HPDE6-E6E7 (cell line): ENCODE data around the gene PACRG.
A peak's percentile ranks its signal among the peaks of the same experiment; 100 is the strongest.

Experiments used
- DNase-seq: peaks from one replicate; pipeline ENCODE4 v3.0.0; 2011; ENCODE audit warnings: missing footprints; ENCODE audit errors: extremely low spot score

The PACRG gene

GRCh38 chr6:162778603-162779002 is 50.8 kb downstream of the PACRG start:
- DNase-seq: no peak

DNA sequence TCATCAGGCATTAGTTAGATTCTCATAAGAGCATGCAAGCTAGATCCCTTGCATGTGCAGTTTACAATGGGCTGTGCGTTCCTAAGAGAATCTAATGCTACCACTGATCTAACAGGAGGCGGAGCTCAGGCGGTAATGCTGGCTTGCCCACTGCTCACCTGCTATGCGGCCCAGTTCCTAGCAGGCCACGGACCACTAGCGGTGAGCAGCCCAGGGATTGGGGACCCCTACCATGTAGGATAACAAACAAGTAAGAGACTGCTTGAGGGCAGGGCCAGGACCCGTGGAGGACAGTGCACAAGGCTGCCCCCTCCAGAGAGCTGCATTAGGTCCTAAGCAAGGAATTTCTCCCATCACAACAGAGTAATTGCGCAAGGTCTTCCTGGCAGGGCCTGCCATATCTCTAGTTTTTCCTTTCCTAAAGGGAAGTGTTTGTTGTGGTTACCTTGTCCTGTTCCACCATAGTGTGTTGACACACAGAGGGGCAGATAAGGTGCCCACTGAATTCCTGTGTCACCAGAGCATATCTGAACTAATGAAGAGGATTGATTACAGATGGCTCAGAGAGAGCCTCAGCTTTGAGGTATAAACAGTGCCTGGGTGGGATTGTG is 58.0 kb downstream of the PACRG start:
- DNase-seq: no peak

DNA sequence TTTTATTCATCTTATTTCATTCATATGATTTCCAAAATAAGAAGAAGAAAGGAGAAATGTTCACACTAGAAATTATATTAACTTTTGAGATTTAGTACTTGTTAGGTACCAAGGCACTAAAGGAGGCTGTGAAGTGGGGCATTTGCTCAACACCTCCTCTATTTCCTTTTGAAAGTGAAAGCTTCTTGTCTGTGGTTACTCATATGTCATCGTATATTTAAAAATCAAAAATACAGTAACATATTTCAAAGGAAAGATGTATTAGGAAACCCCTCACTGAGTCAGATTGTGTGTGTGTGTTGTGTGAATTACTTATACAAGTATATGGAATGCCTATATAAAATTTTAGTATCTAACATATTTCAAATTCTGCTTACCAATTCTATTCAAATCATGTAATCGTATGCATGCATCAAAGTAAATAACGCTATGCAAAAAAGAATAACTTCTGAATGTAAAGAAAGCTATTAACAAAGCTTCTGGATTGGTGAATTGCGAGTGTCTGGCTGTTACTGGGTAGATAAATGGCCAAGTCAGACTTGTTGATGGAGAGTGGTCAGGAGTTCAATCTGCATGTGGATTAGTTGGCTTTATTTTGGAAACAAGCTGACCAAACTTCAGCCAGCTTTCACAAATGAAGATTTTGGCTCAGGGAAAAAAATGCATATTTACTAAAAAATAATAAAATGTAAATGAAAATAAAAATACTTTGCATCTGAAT is 70.9 kb downstream of the PACRG start:
- no peak for DNase-seq

DNA sequence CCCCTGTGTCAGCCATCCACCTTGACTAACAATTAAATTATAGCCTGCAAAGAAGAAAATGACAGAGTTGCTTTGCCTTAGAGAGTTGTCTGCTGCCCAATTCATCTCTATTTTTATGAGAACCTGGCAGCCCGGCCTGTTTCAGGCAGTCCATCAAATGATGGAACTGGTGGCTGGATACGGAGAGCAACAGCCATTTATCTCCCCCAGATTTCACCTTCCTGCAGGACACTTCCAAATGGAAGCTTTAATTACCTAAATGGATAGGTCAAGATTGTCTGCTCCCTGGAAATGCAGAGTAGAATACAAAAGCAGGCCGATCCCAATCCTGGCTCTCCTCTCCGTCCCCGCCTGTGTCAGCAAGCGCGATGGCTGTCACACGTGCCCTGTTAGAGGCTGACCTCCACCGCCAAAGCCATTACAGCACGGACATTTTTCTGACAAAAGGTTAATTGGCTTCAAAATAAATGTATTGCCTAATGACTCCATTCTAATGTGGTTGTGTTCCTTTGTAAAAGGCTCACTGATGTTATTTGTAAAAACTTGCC is 86.7 kb downstream of the PACRG start:
- DNase-seq: no peak

DNA sequence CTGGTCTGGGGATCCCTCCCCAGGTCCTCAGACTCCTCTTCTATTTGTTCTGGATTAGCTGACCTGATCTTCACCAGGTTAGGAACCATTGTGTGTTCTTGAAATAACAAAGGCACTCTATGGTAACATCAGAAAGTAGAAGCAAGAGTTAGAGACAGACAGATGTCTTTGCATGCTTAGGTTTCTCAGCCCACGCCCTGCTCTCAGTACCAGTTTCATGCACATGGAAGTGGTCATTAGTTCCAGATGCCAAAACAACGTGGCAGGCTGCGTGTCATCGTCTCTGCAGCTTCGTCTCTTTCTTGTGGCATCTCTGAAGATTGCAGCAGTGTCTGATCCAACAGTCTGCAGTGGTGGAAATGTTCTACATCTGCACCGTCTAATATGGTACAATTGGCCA is 89.4 kb downstream of the PACRG start:
- DNase-seq: no peak

GRCh38 chr6:162819284-162819683 is 91.5 kb downstream of the PACRG start:
- DNase-seq: no peak

- DNase-seq: no peak
Observed at GRCh38 chr6:162821102-162821501, 93.3 kb downstream of the PACRG start.

DNA sequence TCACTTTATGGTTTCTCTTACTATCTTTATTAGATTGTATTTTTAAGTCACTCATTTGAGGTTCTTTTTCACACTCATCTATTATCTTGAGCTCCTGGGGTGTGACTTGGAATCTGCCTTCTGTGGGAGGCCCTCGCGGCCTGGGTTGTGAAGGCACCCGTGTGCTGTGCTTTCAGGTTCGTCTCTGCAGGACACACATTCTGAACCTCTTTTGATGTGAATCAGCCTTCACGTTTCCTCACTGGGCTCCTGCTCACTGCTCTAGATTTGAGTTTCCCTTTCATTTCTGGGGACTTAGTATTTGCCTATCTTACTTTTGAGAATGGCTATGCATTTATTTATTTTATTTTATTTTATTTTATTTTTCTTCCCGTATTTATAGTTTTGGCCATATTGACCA is 97.8 kb downstream of the PACRG start:
- DNase-seq: no peak

DNA sequence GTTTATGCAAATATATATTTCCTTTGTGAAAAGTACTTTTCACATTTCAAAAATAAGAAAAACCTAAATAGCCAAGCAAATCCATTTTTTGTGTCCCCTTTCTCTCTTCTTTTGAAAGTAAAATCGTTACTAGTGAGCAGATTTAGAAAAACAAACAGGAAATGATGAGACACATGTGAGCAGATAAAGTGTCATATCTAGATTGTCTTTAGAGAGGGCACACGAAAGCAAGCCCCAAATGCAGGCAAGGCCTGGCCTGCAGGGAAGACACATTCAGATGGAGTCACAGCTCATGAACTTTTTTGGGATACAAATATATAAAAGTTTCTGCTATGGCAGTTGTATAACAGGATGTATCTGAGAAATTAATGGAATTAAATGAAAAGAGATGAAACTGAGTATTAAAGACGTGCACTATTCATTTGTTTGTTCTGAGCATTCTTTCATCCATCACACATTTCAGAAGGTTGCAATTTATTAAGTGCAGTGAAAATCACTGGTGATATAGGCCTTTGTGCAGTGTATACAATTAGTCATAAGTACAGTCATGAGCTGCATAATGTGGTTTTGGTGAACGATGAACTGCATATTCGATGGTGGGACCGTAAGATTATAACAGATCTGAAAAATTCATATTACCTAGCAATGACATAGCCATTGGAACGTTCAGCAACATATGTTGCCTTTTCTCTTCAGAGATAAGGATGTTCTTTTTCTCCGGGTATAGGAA is 101.4 kb downstream of the PACRG start:
- no peak for DNase-seq

DNA sequence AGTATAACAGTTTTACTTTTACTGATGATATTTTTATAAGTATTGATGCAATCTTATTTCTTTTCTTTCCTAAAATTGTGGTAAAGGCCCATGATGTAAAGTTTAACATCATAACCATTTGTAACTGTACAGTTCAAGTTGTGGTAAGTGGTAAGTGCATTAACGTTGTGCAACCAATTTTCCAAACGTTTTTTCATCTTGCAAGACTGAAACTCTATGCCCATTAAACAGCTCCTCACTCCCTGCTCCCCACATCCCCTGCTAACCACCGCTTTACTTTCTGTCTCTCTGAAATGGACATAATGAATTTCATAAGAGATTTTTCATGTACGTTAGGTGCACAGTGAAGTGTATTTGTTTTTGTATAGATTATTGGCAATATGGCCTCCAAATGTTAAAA is 106.0 kb downstream of the PACRG start:
- DNase-seq: no peak

DNA sequence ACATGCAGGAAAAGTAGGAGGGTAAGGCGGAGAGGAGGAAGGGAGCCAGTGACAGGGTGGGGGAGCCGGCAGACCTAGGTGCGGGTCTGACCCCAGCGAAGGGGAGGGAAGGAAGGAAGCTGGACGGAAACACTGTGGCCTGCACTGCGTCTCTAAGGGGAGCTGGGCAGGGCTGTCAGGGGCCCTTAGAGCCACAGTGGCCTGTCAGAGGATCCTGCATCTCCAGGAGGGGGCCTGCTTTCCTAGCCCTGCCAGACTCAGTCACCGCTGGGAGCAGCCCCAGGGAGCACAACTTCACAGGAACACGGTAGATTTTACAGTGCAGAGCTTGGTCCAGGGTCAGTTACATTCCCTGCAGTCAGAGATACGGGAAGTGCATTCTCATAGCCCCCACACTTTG is 118.2 kb downstream of the PACRG start:
- no peak for DNase-seq

DNA sequence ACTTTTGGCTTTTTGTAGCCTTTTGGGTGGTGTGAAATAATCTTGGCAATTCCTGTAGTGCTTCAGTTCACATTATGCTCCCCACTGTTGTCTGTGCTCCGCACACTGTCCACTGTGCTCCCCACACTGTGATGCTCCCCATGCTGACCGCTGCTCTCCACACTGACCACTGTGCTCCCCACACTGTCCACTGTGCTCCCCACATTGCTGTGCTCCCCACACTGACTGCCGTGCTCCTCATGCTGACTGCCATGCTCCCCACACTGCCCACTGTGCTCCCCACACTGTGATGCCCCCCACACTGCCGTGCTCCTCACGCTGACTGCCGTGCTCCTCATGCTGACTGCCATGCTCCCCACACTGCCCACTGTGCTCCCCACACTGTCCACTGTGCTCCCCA is 118.9 kb downstream of the PACRG start:
- DNase-seq: no peak

- no peak for DNase-seq
Observed at GRCh38 chr6:162849269-162849668, 121.5 kb downstream of the PACRG start.

GRCh38 chr6:162852192-162852591 is 124.4 kb downstream of the PACRG start:
- DNase-seq: no peak

GRCh38 chr6:162852840-162853577 is 125.2 kb downstream of the PACRG start:
- no peak for DNase-seq

DNA sequence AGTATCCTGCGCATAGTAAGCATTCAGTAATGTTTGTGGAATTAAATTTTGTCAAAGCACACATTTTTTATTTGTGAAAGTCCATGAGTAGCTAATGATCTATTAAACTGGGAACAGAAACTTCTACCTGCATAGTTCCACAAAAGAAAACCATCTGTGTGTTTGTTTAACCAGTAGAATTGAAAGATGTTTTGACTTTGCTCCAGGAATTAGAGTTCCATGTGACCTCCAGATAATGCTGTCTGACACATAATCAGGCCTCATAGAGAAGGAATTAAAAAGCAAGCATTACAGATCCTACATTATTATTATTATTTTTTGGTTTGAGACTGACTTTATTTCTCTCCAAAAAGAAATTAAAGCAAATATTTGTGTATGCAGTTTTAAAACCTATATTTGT is 126.5 kb downstream of the PACRG start:
- DNase-seq: no peak

- no peak for DNase-seq
Observed at GRCh38 chr6:162854734-162855191, 127.0 kb downstream of the PACRG start.

DNA sequence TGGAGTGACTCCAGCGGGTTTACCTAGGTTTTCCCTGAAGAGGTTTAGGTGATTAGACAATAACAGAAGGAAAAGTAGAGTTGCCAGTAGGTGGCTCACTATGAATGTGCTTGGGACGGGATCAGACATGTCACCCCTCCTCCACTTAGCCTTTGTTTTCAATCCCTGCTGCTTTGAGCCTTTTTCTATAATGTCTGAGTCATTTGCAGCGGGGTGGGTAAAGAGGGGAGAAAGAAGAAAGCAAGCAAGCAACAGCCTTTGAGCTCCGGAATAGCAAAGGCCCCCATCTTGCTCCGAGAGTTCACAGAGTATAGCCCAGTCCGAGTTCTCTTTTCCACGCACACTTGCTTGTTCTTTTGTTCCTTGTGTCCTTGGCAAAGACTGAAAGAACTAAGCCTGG is 129.1 kb downstream of the PACRG start:
- DNase-seq: peak; percentile 12

DNA sequence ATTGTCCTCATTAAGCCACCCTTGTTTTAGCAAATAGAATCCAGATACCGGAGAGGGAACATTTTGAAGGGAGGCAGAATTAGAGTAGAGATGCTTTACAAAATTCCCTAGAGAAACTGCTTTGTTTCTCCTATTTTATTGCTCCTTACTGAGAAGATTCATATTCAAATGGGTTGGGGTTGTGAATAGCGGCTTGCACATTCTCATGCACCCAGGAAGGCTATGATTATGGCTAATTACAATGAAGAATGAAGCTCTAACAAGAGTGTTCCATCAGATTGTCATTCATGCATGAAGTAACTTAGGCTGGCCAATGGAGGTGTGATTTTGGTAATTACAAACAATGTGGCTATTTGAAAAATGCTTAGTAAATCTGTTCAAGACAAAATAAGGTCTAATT is 129.6 kb downstream of the PACRG start:
- no peak for DNase-seq

DNA sequence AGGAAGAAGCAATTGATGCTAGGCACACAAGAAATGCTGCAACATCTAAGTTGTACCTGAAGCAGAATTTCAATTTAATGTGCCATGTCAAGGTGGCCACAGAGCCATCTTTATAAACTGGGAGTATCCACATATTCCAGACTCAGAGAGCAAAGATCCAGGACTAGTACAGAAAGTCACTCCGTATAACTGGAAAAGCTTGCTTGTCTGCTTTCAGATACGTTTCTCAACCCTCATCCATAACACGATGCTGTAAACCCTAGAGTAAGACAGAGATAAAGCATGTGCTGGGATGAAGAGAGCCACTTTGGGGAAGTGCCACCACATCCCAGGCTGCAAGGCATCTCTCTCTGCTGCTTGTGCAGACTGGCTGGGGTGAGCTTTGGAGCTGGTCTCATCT is 134.7 kb downstream of the PACRG start:
- no peak for DNase-seq

DNA sequence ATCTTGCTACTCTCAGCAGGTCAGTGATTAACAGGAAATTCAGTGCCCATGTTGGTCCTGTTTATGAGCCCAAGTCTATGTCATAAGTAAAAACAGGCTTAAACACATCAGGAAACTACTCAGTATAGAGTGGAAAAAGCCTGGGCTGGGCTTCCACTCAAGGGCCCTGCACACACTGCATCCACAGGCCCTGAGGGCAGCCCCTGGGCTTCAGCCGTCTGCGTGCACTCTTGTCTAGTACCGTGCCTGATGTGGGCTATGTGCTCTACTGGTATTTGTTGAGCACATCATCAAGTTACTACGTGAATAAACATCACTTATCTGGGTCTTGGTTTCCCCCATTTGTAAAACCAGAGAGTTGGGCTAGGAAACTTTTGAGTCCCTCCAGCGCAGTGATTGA is 135.2 kb downstream of the PACRG start:
- no peak for DNase-seq

DNA sequence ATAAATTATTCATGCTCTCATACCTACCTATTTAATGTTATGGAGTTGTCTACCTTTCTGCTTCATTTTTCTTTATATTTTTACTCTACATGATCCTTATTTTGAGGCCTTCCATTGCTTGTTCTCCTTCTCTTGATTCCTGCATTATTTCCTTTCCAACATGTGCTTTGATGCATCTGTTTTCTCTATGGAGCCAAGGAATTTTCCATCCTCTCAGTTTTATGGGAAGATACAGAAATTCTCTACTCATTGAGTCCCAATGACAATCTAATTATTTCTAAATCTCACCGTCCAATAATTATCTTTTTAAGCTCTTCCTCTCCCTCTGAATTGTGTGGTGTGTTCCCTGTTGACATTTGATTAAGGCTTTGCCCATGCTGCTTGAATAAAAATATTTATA is 136.0 kb downstream of the PACRG start:
- DNase-seq: no peak
